Retinal pigment epithelial cell (primary cell): Measurements from ENCODE around the gene QKI.

Experiments used
- DNase-seq: peaks from one replicate; pipeline ENCODE4 v3.0.0-alpha.2; 2010; ENCODE audit warnings: low read depth
- H3K4me3 ChIP-seq: 2 replicates; pipeline ENCODE4 v1.5.1; 2011; ENCODE audit warnings: mild to moderate bottlenecking, low read length, control low read depth, moderate library complexity
- CTCF ChIP-seq: conservative IDR thresholded peaks from 2 replicates; pipeline ENCODE4 v1.5.1; 2011; ENCODE audit warnings: low read depth, low read length, control low read depth, inconsistent platforms

QKI gene

GRCh38 chr6:163459007-163459406 is 44.5 kb downstream of the QKI start:
- DNase-seq, result no peak
- no peak for TF ChIP-seq CTCF
- no peak overlapping the region for H3K4me3 ChIP-seq

GRCh38 chr6:163459536-163459935 is 45.0 kb downstream of the QKI start:
- no peak for TF ChIP-seq CTCF
- no peak for DNase-seq
- no peak overlapping the region for H3K4me3 ChIP-seq

GRCh38 chr6:163460307-163460782 is 45.8 kb downstream of the QKI start:
- peak overlapping the region; percentile 32 for H3K4me3 ChIP-seq
- TF ChIP-seq CTCF, result no peak
- peak; percentile 35 for DNase-seq

GRCh38 chr6:163461696-163462095 is 47.2 kb downstream of the QKI start:
- H3K4me3 ChIP-seq, result no peak overlapping the region
- TF ChIP-seq CTCF, result no peak
- DNase-seq, result no peak

- H3K4me3 ChIP-seq, result no peak overlapping the region
- TF ChIP-seq CTCF, result no peak
- DNase-seq, result no peak
Measured at GRCh38 chr6:163463180-163463579, 48.7 kb downstream of the QKI start.

GRCh38 chr6:163463795-163464194 is 49.3 kb downstream of the QKI start:
- no peak overlapping the region for H3K4me3 ChIP-seq
- no peak for DNase-seq
- TF ChIP-seq CTCF, result no peak

GRCh38 chr6:163466839-163467390 is 52.4 kb downstream of the QKI start:
- TF ChIP-seq CTCF, result no peak
- DNase-seq, result no peak
- H3K4me3 ChIP-seq, result no peak overlapping the region
